ENCODE results near the gene GYG2. TPM values are rescaled to one million over a fixed set of nuclear protein-coding genes. Genes with fewer than 3 reads are reported as not detected.
"Not testable (repeated sequence)": the region's sequence is repeated elsewhere in the genome, so short reads cannot be mapped to it uniquely, and the experiment has no call there.

GYG2 gene
- total RNA-seq, 1 experiment from 2014 or later = not detected

DNA sequence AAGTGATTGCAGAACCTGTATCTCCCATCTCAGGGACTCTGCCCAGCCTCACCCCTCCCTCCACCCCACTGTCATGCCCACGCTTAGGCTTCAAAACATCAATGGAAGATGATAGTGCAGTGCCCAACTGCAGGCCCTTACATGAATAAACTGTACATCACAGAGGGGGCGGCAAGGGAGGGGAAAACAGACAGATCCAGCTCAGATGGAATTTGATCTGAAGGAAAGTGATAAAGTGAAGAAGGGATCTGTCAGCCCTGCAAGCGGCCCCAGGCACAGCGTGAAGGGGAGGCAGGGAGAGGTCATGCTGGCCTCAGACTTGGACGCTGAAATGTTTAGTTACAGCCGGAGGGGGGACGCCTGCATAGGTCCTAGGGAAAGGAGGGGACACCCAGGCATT lies 38.5 kb downstream of the GYG2 start:
- no peak for DNase-seq (ENCODE audit: low read depth)

DNA sequence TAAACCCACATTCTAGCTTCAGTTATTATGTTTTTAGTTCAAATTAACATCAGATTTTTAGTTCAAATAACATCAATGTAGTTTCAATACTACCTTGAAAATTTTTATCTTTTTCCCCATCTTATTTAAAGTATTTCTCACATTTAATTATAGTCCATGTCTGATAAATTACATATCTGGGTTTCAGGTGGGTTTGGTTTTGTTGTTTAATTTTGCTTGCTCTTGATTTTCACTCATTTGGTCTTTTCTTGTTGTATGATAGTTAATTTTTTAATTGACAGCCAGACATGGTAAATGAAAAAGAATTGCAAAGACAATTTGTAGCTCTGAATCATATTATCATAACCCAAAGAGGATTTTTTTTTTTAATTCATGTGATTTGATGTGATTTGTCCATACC lies 41.9 kb downstream of the GYG2 start:
- no peak for DNase-seq (ENCODE audit: low read depth)

DNA sequence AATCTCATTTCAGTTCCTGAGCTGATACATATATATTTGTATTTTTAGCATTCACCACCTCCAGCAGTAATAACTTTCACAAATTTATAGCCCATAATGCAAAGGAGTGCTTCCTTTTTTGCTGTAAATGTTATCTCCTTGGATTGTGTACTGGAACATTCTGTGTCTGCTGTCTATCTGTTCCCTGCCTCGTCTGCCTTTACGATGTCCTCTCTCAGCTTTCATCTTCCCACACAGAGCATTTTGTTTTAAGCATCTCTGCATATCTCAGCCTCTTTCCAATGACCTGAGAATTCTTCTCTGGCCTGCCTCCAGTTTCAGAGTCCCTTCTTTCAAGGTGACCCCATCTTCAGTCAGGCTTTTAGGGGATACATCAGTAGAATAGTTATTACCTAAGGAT lies 43.1 kb downstream of the GYG2 start:
- no peak for DNase-seq (ENCODE audit: low read depth)

DNA sequence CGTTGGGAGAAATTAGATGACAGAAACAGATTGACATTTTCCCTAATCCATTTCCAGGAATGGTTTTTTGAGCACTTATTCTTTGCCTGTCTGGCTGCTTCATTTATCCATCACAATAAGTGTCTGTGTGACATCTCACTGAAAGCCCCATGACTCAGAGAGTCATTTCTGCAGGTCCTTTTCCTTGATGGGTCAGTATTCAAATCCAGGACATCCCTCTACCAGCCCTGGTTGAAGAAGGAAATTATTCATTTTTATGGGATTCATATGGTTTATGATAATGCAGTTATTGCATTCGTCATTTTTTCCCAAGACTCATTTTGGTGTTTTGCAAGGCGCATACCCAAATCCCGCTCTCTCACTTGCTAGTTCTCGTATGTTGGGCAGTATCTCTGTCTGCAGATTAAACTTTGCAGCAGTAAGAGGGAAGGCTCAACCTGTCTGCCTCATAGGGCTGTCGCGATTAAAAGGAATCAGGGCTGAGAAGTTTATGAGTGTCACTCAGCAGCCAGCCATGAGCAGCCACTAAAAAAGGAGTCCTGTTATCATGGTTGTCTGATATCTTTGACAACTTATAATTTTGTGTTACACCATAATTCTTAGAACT lies 44.0 kb downstream of the GYG2 start:
- no peak for DNase-seq (ENCODE audit: low read depth)

DNA sequence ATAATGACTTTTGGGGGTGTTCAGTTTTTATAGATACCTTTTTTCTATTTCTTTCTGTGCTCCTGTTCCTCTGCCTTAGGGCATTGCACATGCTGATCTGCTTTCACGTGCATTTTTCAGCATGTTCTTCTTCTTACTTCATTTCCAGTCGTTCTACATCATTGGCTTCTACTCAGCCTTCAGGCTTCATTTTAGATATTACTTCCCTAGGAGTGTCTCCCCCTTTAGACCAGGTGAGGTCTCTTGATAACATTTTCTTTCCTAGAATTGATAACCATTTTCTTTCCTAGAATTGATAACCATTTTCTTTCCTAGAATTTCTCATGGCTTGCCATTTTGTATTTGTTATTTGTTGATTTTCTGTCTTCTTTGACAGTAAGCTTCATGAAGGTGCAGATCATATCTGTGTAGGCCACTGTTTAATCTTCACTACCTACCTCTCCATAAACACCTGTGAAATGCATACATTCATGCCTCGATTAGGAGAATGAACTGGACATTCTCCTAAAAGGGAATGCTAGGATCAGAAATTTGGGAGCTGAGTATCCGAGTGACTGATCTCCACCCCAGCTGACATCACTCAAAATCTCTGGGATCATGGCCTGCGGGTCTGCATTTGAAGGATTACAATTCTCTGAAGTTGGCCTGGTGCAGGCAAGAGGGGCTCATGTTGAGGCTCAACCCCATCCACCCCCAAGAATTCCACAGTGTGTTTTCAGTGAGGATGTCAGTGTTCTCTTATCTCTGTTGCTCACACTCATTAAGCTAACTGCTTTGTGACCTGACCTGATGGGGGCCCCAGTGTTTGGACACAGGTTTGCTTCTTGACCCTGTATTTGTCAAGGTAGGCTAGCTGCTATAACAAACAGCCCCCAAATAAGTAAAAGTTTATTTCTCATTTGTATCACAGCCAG lies 45.7 kb downstream of the GYG2 start:
- DNase-seq (ENCODE audit: low read depth) = no peak

DNA sequence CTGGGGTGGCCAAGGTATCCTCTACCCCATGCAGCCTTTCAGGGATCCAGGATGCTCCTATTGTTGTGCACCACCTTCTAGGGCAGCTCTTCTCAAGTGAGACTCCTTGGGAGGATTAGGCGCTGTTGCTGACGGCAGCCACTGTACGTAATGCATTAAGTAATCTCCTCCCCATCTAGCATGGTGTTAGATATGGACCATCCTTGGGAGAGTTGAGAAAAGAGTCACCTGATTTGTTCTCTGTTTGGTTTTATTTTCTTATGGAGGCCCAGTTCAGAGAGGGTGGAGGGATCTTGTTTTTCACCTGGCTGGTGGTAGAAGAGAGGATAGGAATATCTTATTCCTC lies 46.4 kb downstream of the GYG2 start:
- DNase-seq (ENCODE audit: low read depth) = no peak

DNA sequence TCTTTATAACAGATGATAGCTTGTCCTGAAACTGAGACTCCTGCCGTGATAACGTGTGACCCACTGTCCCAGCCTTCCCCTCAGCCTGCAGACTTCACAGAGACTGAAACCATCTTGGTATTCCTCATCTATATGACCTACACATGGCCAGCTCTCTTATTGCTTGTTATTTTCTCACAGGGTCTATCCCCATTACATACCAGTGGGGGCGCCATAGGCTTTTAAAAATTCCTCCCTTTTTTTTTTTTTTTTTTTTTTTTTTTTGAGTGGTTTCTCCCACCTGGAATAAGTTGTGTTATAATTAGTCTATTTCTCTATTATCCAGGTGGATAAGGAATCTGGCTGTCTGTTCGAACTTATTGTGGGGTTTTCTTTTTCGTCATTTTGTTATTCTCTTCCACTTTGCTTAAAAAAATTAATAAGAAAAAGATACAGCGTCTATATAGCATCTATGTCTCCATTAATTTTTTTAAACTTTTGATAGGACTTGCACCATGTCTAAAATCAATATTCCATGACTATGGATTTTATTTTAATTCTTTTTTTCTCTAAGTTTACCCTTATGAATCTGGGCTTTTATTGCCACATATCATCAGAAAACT lies 47.2 kb downstream of the GYG2 start:
- DNase-seq (ENCODE audit: low read depth) = peak; percentile 2

DNA sequence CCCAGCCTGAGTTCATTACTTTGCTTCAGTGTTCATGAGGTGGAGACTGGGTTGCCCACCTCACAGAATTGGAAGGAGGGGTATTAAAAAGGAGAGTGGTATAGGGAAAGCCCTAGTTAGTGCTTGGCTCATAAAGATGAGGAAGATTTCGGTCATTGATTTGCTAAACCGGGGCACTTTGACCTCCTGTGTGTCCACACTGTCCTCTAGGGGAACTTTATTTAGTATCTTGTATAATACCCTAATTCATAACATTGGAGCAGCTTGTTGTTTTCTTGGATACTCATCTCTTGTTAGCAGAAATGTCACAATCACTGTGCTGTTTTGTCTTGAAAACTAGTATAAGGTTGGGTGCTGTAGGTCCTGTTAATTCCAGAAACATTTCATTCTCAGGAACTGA lies 49.8 kb downstream of the GYG2 start:
- no peak for DNase-seq (ENCODE audit: low read depth)

DNA sequence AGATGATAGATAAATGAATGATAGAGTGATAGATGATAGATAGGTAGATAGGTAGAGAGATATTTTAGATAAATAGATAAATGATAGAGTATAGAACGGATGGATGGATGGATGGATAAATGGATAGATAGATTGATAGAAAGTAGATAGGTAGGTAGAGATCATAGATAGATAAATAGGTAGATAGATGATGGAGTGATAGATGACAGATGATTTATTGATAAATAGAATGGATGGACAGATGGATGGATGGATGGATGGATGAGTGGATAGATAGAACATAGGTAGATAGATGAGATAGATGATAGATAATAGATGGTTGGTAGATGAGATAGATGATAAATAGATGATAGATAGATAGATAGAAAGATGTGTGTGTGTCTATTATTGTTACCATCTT lies 50.9 kb downstream of the GYG2 start:
- DNase-seq (ENCODE audit: low read depth) = no peak

DNA sequence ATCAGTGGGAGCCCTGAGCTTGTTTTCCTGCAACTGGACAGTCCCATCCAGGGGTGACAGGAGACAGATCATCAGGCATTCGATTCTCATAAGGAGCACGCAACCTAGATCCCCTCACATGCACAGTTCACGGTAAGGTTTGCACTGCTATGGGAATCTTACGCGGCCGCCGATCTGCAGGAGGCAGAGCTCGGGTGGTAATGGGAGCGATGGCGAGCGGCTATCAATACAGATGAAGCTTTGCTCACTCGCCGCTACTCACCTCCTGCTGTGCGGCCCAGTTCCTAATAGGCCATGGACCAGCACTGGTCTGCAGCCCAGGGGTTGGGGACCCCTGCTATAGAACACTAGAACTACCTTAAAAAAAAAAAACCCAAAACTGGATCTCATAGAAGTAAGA lies 55.0 kb downstream of the GYG2 start:
- no peak for DNase-seq (ENCODE audit: low read depth)

DNA sequence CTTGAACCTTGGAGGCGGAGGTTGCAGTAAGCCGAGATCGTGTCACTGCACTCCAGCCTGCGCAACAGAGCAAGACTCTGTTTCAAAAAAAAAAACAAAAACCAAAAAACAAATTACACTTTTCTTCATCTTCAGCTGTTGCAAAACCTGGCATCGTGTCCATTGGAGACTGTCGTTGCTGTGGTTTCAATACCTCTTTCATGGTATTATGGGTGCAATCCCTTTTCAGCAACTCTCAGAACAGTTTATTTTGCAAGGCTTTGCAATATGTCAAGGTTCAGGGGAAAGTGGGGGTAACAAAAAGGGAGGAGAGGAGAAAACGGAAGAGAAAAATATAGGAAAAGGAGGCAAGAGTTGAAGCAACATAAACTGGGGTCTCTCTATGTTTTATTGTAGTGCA lies 59.6 kb downstream of the GYG2 start:
- DNase-seq (ENCODE audit: low read depth) = no peak

DNA sequence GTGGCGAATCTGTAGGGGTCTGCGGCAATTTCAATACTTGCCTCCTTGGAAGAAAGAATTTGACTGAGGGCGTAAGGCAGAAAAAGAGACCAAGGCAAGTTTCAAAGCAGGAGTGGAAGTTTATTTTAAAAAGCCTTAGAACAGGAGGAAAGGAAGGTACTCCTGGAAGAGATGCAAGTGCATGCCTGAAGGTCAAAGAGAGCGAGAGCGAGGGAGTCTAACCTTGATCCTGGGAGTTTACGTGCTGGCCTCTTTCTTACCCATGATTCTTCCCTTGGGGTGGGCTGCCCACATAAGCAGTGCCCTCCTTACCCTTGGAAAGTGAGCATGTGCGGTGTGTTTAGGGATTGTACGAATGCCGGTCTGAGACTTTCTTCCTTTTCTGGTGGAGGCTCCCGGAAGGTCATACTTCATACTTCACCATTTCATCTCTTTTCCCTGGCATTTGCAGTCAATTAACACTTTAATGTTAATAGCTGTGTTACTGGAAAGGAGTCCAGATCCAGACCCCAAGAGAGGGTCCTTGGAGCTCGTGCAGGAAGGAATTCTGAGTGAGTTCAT lies 60.4 kb downstream of the GYG2 start:
- no peak for DNase-seq (ENCODE audit: low read depth)

DNA sequence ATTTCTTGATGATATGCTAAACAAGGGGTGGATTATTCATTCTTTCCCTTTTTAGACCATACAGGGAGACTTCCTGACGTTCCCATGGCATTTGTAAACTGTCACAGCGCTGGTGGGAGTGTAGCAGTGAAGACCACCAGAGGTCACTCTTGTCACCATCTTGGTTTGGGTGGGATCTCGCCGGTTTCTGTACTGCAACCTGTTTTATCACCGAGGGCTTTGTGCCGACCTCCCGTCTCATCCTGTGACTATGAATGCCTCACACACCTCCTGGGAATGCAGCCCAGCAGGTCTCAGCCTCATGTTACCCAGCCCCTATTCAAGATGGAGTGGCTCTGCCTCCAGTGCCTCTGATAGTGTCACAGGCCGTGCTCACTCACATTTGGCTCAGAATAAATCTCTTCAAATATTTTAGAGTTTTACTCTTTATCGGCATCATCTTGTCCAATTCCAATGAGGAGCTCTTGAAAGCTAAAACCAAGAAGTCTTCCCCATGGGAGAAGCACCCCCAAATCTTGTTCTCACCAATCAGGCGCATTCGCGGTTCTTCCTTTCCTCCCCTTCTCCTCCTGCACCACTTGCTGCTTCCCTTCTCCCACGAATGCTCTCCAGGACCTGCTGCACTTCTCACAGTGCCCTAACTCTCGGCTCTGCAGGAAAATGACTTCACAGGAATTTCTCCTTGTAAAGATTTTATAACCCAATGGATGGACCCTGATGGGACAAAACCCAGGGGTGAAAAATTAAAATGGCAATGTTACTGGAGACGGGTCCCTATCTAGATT lies 61.2 kb downstream of the GYG2 start:
- DNase-seq (ENCODE audit: low read depth) = peak; percentile 7

DNA sequence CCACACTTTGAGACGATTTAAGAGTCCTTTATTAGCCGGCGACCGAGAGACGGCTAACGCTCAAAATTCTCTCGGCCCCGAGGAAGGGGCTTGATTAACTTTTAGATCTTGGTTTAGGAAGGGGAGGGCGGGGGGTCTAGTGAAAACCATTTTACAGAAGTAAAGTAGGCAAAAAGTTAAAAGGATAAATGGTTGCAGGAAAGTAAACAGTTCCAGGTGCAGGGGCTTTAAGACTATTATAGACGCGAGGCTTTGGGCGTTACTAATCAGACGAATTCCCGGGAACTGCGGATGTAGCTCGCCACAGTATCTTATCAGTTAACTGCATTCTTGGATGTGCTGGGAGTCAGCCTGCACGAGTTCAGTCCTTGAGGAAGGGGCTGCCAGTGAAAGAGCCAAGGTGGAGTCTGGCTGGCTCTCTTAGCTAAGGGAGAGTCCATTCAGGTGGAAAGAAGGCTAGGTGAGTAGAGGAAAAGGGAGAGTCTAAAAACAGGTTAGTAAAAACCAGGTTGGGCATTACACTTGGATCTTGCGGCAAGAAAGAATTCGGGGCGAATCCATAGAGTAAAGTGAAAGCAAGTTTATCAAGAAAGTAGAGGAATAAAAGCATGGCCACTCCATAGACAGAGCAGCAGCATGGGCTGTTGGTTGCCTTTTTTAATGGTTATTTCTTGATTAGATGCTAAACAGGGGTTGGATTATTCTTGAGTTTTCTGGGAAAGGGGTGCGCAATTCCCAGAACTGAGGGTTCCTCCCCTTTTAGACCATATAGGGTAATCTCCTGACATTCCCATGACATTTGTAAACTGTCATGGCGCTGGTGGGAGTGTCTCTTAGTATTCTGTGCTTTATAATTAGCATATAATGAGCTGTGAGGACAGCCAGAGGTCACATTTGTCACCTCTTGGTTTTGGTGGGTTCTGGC lies 62.1 kb downstream of the GYG2 start:
- not testable (repeated sequence) for DNase-seq (ENCODE audit: low read depth)

DNA sequence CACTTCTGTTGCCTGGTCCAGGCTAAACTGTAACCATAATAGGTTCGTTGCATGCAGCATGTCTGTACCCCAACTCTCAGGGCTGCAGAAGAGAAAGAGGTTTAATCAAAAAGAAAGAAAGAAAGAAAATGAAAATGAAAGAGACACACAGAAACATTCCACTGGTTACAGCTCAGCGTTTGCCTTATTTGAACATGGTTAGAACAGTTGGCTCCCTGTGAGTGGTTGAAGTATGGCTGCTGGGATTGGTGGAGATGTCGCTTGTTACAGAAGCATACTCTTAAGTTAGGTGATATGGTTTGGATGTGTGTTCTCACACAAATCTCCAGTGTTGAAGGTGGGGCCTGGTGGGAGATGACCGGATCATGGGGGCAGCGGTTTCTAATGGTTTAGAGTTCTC lies 64.1 kb downstream of the GYG2 start:
- DNase-seq (ENCODE audit: low read depth) = no peak

DNA sequence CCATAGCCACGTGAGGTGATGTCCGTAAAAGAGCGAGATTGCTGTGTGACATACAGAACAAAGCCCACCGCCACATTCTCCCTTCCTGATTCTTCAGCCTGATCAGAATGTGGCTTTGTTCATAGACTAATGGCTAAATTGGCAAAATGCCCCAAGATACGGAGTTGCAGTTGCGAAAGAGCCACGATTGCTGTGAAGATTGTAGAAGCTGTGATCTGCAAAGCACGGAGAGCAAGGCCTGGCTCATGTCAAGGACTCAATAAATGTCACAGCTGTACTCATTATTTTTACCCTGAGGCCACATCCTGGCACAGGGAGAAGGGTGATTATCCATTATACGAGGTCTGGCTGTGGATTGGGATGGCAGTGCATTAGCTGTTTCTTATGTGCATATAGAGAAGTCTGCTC lies 66.2 kb downstream of the GYG2 start:
- DNase-seq (ENCODE audit: low read depth) = no peak

DNA sequence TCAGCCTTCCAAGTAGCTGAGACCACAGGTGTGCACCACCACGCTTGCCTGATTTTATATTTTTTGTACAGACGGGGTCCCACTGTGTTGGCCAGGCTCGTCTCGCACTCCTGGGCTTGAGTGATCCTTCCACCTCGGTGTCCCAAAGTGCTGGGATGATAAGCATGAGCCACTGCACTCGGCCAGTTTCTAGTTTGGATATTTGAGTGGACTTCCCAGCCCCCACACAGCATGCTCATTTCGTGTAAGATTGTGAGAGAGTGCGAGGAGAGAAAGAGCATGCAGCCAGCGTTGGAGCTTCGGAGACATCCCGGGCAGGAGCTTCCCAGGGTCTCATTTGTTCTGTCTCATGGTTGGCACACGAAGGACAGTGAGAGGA lies 68.6 kb downstream of the GYG2 start:
- DNase-seq (ENCODE audit: low read depth) = no peak

DNA sequence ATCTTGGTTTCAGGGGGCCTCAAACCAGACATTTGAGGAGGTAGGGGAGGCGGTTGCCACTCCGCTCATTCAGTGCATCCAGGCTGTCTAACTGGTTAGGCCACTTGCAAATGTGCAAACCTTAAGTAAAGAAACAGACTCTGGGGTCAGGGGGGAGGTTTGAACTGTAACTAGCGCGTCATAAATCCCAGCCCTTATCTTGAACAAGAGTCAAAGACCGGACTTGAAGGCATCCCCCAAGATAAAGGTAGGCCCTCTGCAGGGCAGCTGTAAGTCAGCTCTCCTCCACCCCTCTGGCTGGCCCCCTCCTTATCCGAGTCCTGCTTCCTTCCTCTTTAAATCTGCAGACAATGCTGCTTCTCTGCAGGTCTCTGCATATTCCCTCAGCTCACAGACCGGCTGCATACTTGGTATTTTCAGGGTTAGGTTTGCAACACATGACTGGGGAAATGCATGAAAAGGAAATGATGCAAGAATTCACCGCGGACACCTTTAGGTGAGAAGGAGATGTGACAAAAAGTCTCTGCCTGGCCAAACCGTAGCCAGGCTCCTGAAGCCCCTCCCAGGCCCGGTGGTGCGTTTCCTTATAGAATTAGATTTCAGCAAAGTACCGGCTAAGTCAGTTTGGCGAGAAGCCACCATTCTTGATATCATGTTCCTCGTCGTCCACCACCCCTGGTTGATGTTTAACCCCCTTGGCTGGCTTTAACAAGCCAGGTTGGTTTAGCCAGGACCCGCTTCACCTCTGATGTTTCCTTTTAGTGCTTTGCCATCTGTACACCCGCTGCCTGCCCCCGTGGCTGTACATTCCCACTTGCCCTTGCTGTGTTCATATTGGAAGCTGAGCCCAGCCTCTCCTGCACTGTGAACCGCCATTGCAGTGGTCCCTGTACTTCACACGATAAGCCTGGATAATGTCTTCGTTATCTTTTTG lies 69.2 kb downstream of the GYG2 start:
- DNase-seq (ENCODE audit: low read depth) = not testable (repeated sequence)

DNA sequence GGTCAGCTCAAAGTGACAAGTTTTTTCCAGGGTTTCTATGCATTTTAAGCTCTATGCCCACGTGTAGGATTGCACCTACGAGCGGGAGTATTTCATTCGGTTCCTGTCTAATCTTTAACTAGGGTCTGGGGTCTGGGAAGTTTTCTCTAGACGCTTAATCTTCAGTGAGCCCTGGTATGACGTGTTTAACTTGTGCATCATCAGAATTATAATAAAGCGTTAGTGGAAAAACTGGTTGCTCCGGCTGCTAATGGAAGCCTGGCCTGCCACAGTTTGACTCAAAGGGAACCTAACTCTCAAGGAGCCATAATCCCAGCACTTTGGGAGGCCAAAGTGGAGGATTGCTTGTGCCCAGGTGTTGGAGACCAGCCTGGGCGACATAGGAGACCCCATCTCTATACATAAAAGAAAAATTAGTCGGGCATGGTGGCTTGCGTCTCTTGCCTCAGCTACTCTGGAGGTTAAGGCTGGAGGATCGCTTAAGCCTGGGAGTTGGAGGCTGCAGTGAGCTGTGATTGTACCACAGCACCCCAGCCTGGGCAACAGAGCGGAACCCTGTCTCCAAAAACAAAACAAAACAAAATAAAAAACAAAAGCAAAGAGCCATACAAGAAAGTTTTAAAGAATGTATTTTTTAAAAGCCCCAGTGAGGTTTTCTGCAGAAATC lies 70.2 kb downstream of the GYG2 start:
- no peak for DNase-seq (ENCODE audit: low read depth)
